ENCODE results near the gene SMG1. TPM values are rescaled to one million over a fixed set of nuclear protein-coding genes. Genes with fewer than 3 reads are reported as not detected.

The SMG1 gene
- polyA plus RNA-seq, 1 experiment, result 38.7 TPM

- Histone ChIP-seq H3K27ac (ENCODE audit: low read depth, low read length) (no peak overlapping the region), H3K4me3 (ENCODE audit: low read depth, low read length) (no peak overlapping the region), H3K27me3 (ENCODE audit: control insufficient read depth, insufficient read depth, low read length) (no peaks in the 10 kb centered on the region), H3K9me3 (ENCODE audit: control insufficient read depth, insufficient read depth, low read length) (no peaks in the 10 kb centered on the region)
- TF ChIP-seq, protein P1, sequence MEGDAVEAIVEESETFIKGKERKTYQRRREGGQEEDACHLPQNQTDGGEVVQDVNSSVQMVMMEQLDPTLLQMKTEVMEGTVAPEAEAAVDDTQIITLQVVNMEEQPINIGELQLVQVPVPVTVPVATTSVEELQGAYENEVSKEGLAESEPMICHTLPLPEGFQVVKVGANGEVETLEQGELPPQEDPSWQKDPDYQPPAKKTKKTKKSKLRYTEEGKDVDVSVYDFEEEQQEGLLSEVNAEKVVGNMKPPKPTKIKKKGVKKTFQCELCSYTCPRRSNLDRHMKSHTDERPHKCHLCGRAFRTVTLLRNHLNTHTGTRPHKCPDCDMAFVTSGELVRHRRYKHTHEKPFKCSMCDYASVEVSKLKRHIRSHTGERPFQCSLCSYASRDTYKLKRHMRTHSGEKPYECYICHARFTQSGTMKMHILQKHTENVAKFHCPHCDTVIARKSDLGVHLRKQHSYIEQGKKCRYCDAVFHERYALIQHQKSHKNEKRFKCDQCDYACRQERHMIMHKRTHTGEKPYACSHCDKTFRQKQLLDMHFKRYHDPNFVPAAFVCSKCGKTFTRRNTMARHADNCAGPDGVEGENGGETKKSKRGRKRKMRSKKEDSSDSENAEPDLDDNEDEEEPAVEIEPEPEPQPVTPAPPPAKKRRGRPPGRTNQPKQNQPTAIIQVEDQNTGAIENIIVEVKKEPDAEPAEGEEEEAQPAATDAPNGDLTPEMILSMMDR (IDR thresholded peaks at IDR 0.05; ENCODE audit: low read depth, low read length), result no peak
- no peak for DNase-seq (ENCODE audit: low read depth, low spot score)
- CTCF ChIA-PET, result interaction anchor here (6.0 kb wide), 1 partner anchor 14 kb away, joined by 54 read pairs; the partner anchor contains the start of gene ARL6IP1
- POLR2A ChIA-PET, result interaction anchor here (1.9 kb wide), 1 partner anchor 15 kb away, joined by 6 read pairs; the partner anchor contains the start of gene ARL6IP1
These were observed 109.9 kb downstream of the SMG1 start for GRCh38 chr16:18816286-18816685.

DNA sequence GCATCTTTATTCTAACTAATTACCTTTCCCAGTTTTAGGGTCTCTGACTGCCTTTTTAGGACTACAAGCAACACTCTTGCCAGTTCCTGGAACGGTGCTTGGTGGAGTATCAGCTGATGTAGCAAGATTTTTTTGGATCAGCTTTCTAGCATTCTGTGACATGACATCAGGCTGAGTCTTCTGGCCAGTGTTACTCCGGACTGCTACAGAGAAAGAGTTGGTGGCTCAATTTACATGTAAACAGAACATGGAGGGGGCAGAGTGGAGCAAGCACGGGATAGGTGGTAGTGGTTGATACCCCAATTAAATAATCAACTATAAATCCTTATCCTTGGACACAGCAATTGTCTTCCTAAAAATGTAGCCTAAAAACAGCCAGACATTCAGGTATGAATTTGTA is 114.3 kb downstream of the SMG1 start:
- Histone ChIP-seq H3K27ac (ENCODE audit: low read depth, low read length) (no peak overlapping the region), H3K4me3 (ENCODE audit: low read depth, low read length) (no peak overlapping the region)
- CTCF ChIA-PET, result interaction anchor here (2.9 kb wide), 1 partner anchor 11 kb away, joined by 17 read pairs; the partner anchor contains the start of gene ARL6IP1

GRCh38 chr16:18809165-18809564 is 117.0 kb downstream of the SMG1 start:
- no peaks in the 10 kb centered on the region for H3K9me3 ChIP-seq (ENCODE audit: control insufficient read depth, insufficient read depth, low read length)
- ChIA-PET CTCF (interaction anchor here (1.1 to 2.9 kb wide), 2 partner anchors 8 to 11 kb away, joined by 3 to 17 read pairs; partner anchors contain the start of gene ARL6IP1), POLR2A (interaction anchor here (2.1 kb wide), 1 partner anchor 8 kb away, joined by 9 read pairs; the partner anchor contains the start of gene ARL6IP1)
- no peak overlapping the region for H3K27ac ChIP-seq (ENCODE audit: low read depth, low read length)
- no peaks in the 10 kb centered on the region for H3K27me3 ChIP-seq (ENCODE audit: control insufficient read depth, insufficient read depth, low read length)
- no peak for DNase-seq (ENCODE audit: low read depth, low spot score)
- TF ChIP-seq, protein P1 (IDR thresholded peaks at IDR 0.05; ENCODE audit: low read depth, low read length), result no peak
- H3K4me3 ChIP-seq (ENCODE audit: low read depth, low read length), result no peak overlapping the region

More for the DNA sequence above, 114.3 kb downstream of the SMG1 start:
- Histone ChIP-seq H3K9me3 (ENCODE audit: control insufficient read depth, insufficient read depth, low read length) (no peaks in the 10 kb centered on the region), H3K27me3 (ENCODE audit: control insufficient read depth, insufficient read depth, low read length) (no peaks in the 10 kb centered on the region)
- DNase-seq (ENCODE audit: low read depth, low spot score), result no peak
- TF ChIP-seq, protein P1 (IDR thresholded peaks at IDR 0.05; ENCODE audit: low read depth, low read length), result no peak
- POLR2A ChIA-PET, result no interaction called here

GRCh38 chr16:18805257-18805773 is 120.9 kb downstream of the SMG1 start:
- Histone ChIP-seq H3K27me3 (ENCODE audit: control insufficient read depth, insufficient read depth, low read length) (no peaks in the 10 kb centered on the region), H3K4me3 (ENCODE audit: low read depth, low read length) (no peak overlapping the region), H3K9me3 (ENCODE audit: control insufficient read depth, insufficient read depth, low read length) (peaks cover 4% of the 10 kb centered on the region; the same call in 1 of the 2 replicates), H3K27ac (ENCODE audit: low read depth, low read length) (no peak overlapping the region)
- DNase-seq (ENCODE audit: low read depth, low spot score), result no peak
- POLR2A ChIA-PET, result interaction anchor here (0.6 to 2.4 kb wide), 4 partner anchors 15 to 74 kb away, joined by 3 to 12 read pairs (median 5); partner anchors contain the start of gene RPS15A
- TF ChIP-seq, protein P1 (IDR thresholded peaks at IDR 0.05; ENCODE audit: low read depth, low read length), result no peak
- CTCF ChIA-PET, result interaction anchor here (1.4 kb wide), 1 partner anchor 31 kb away, joined by 4 read pairs; no protein-coding TSS in a partner anchor

GRCh38 chr16:18804540-18804939 is 121.7 kb downstream of the SMG1 start:
- TF ChIP-seq, protein P1 (IDR thresholded peaks at IDR 0.05; ENCODE audit: low read depth, low read length), result no peak
- no peak for DNase-seq (ENCODE audit: low read depth, low spot score)
- CTCF ChIA-PET, result interaction anchor here (0.6 to 1.8 kb wide), 5 partner anchors 19 to 179 kb away, joined by 3 to 10 read pairs (median 4); no protein-coding TSS in a partner anchor
- Histone ChIP-seq H3K27ac (ENCODE audit: low read depth, low read length) (no peak overlapping the region), H3K27me3 (ENCODE audit: control insufficient read depth, insufficient read depth, low read length) (no peaks in the 10 kb centered on the region), H3K4me3 (ENCODE audit: low read depth, low read length) (no peak overlapping the region), H3K9me3 (ENCODE audit: control insufficient read depth, insufficient read depth, low read length) (peaks cover 4% of the 10 kb centered on the region; the same call in 1 of the 2 replicates)
- POLR2A ChIA-PET, result interaction anchor here (0.6 to 2.4 kb wide), 4 partner anchors 15 to 75 kb away, joined by 3 to 12 read pairs (median 5); partner anchors contain the start of gene RPS15A
